GM06990 (cell line): ENCODE measurements around the gene ST8SIA1.

Experiments
- DNase-seq: peaks from one replicate; pipeline ENCODE4 v3.0.0-alpha.2; 2011; ENCODE audit not compliant: insufficient read length; ENCODE audit errors: extremely low read depth
- H3K27me3 ChIP-seq: replicated peaks from 2 replicates; pipeline ENCODE4 v1.6.0; 2011; ENCODE audit warnings: low read length; ENCODE audit not compliant: control insufficient read depth, insufficient read depth
- H3K36me3 ChIP-seq: 2 replicates; pipeline ENCODE4 v1.5.1; 2011; ENCODE audit warnings: low read length; ENCODE audit not compliant: control insufficient read depth, insufficient read depth
- H3K4me3 ChIP-seq: replicated peaks from 2 replicates; pipeline ENCODE4 v1.5.1; 2011; ENCODE audit warnings: low read depth, mild to moderate bottlenecking, control low read depth, low read length
- TF ChIP-seq, protein P1 (sequence below): IDR thresholded peaks from 2 replicates; pipeline ENCODE4 v1.5.1; 2011; ENCODE audit warnings: low read length, control low read depth, mild to moderate bottlenecking, inconsistent platforms; ENCODE audit not compliant: insufficient read depth, poor library complexity, severe bottlenecking

The ST8SIA1 gene

GRCh38 chr12:22264380-22264779 is 70.1 kb downstream of the ST8SIA1 start:
- TF ChIP-seq, protein P1, sequence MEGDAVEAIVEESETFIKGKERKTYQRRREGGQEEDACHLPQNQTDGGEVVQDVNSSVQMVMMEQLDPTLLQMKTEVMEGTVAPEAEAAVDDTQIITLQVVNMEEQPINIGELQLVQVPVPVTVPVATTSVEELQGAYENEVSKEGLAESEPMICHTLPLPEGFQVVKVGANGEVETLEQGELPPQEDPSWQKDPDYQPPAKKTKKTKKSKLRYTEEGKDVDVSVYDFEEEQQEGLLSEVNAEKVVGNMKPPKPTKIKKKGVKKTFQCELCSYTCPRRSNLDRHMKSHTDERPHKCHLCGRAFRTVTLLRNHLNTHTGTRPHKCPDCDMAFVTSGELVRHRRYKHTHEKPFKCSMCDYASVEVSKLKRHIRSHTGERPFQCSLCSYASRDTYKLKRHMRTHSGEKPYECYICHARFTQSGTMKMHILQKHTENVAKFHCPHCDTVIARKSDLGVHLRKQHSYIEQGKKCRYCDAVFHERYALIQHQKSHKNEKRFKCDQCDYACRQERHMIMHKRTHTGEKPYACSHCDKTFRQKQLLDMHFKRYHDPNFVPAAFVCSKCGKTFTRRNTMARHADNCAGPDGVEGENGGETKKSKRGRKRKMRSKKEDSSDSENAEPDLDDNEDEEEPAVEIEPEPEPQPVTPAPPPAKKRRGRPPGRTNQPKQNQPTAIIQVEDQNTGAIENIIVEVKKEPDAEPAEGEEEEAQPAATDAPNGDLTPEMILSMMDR = no peak
- no peak overlapping the region for H3K4me3 ChIP-seq
- DNase-seq = no peak
- no peaks in the 10 kb centered on the region for H3K36me3 ChIP-seq
- no peaks in the 10 kb centered on the region for H3K27me3 ChIP-seq

- H3K4me3 ChIP-seq = no peak overlapping the region
- no peak for DNase-seq
- TF ChIP-seq, protein P1 = no peak
These were observed 72.2 kb downstream of the ST8SIA1 start for GRCh38 chr12:22262309-22262708.

GRCh38 chr12:22257100-22257499 is 77.4 kb downstream of the ST8SIA1 start:
- Histone ChIP-seq H3K27me3 (no peaks in the 10 kb centered on the region), H3K4me3 (no peak overlapping the region), H3K36me3 (no peaks in the 10 kb centered on the region)
- no peak for DNase-seq
- TF ChIP-seq, protein P1 = no peak

More at GRCh38 chr12:22262309-22262708, 72.2 kb downstream of the ST8SIA1 start:
- Histone ChIP-seq H3K27me3 (no peaks in the 10 kb centered on the region), H3K36me3 (no peaks in the 10 kb centered on the region)

- DNase-seq = no peak
- TF ChIP-seq, protein P1 = no peak
- Histone ChIP-seq H3K36me3 (no peaks in the 10 kb centered on the region), H3K4me3 (no peak overlapping the region), H3K27me3 (no peaks in the 10 kb centered on the region)
These were observed 77.9 kb downstream of the ST8SIA1 start for GRCh38 chr12:22256605-22257004.

DNA sequence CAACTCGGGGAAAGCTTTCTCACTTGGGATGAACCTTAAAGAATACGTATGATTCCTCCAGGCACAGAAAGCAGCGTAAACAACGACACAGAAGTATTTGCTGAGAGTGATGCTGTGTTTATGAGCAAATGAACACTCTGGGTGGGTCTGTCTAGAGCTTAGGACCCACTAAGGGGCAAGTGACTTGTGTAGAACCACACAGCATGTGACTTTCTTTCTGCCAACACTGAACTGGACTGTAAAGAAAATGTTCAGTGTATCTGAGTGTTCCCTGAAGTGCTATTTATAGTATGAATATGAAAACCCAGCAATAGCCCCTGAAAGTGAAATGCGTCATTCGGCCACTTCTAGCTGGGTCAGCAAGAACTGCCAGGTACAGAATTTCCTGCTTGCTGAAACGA is 78.5 kb downstream of the ST8SIA1 start:
- Histone ChIP-seq H3K4me3 (no peak overlapping the region), H3K36me3 (no peaks in the 10 kb centered on the region), H3K27me3 (no peaks in the 10 kb centered on the region)
- TF ChIP-seq, protein P1 = no peak
- DNase-seq = no peak

DNA sequence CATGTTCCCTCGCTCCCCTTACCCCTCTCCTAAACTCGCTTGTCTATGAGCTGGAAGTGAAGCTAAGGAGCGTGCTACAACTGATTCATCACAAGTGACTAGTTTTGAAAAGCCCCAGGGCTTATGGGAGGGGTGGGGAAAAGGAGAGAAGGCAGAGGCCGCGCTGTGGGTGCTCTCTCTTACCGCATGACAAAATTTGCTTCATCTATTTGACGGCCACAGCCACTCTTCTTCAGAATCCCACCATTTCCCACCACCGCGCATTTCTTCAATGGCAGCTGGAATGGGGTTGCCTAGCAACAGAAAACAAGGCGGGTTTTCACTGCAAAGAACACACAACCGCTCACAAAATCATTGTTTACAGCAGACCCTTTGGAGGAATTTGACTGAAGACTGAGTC is 79.4 kb downstream of the ST8SIA1 start:
- H3K4me3 ChIP-seq = no peak overlapping the region
- DNase-seq = no peak
- TF ChIP-seq, protein P1 = no peak
- no peaks in the 10 kb centered on the region for H3K27me3 ChIP-seq
- H3K36me3 ChIP-seq = no peaks in the 10 kb centered on the region
